Transverse colon (tissue), 3 donors: Measurements from ENCODE around the gene UBR3.
"Not testable (repeated sequence)": the region's sequence is repeated elsewhere in the genome, so short reads cannot be mapped to it uniquely, and the experiment has no call there.

Source experiments
- CTCF ChIP-seq, 5 experiments: fragments of 200-600 bp in 3 of 5; fragments of 450-650 bp in 2 of 5; sonication (generic) in 3 of 5; IDR thresholded peaks; 1 replicate in 2 of 5; 2 replicates in 3 of 5; pipeline ENCODE4 v1.5.1; 2016 to 2017; ENCODE audit warnings: antibody characterized with exemption in 5 of 5, inconsistent platforms in 3 of 5, mild to moderate bottlenecking in 2 of 5, moderate library complexity in 1 of 5
- POLR2A ChIP-seq: fragments of 450-650 bp; IDR thresholded peaks from one replicate; pipeline ENCODE4 v1.6.1; 2016; ENCODE audit warnings: antibody characterized with exemption, mild to moderate bottlenecking, moderate library complexity

- TF ChIP-seq CTCF (IDR thresholded peaks at IDR 0.05); POLR2A: not testable (repeated sequence)
Observed at GRCh38 chr2:169855281-169856258, 28.3 kb downstream of the UBR3 start.
